ENCODE measurements around the gene PTPN5.

DNA sequence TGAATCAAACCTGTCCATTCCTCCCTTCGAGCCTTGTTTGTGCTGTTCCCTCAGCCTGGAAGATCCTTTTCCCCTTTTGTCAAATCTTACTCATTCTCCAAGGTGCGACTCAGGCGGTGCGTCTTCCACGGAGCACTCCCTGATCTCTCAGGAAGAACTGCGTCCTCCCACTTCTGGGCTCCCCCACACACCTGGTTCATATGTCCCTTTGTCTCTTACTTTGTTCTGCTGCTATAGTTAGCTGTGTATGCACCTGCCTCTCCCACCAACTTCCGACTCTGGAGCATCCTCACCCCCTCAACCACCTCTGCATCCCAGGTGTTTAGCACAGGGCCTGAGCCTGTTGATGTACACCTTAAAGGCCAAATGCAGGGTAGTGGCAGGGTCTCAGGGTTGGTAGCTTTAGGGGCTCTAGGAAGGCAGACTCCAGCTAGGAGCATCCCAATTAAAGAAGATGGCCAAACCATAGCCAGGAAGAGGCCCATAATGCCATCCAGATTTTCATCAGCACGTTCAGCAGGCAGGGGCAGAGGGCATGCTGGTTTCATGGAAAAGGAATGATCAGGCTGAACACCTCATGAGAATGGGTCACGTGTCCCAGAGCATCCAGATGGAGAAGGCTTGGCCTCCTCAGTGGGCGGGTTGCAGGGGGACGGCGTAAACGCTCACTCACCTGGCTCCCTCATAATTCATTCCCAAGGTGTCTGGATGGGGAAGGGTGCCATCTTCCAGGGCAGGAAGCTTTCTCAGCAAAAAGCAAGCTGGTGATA lies 20.1 kb downstream of the PTPN5 start:
- TF ChIP-seq ZFP3 (CRISPR knock-in tag; IDR thresholded peaks at IDR 0.05) (no peak), BACH2 (CRISPR knock-in tag; IDR thresholded peaks at IDR 0.05; ENCODE audit: borderline replicate concordance) (no peak), TCF4 (CRISPR knock-in tag; IDR thresholded peaks at IDR 0.05; ENCODE audit: borderline replicate concordance) (no peak), GLIS3 (CRISPR knock-in tag; IDR thresholded peaks at IDR 0.05) (no peak)
- TF ChIP-seq, protein P1, sequence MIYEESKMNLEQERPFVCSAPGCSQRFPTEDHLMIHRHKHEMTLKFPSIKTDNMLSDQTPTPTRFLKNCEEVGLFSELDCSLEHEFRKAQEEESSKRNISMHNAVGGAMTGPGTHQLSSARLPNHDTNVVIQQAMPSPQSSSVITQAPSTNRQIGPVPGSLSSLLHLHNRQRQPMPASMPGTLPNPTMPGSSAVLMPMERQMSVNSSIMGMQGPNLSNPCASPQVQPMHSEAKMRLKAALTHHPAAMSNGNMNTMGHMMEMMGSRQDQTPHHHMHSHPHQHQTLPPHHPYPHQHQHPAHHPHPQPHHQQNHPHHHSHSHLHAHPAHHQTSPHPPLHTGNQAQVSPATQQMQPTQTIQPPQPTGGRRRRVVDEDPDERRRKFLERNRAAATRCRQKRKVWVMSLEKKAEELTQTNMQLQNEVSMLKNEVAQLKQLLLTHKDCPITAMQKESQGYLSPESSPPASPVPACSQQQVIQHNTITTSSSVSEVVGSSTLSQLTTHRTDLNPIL (CRISPR knock-in tag; IDR thresholded peaks at IDR 0.05; ENCODE audit: low read depth) = no peak

Data from SK-N-SH treated with all-trans-retinoic acid at 6 μM for 48 hours (cell line).